ENCODE results near the gene GPC5. TPM values are rescaled to one million over a fixed set of nuclear protein-coding genes. Genes with fewer than 3 reads are reported as not detected.
"Not testable (repeated sequence)": the region's sequence is repeated elsewhere in the genome, so short reads cannot be mapped to it uniquely, and the experiment has no call there.

GPC5 gene
- polyA plus RNA-seq, 2 of the 4 experiments (the other 2 are of a cell fraction): not detected

DNA sequence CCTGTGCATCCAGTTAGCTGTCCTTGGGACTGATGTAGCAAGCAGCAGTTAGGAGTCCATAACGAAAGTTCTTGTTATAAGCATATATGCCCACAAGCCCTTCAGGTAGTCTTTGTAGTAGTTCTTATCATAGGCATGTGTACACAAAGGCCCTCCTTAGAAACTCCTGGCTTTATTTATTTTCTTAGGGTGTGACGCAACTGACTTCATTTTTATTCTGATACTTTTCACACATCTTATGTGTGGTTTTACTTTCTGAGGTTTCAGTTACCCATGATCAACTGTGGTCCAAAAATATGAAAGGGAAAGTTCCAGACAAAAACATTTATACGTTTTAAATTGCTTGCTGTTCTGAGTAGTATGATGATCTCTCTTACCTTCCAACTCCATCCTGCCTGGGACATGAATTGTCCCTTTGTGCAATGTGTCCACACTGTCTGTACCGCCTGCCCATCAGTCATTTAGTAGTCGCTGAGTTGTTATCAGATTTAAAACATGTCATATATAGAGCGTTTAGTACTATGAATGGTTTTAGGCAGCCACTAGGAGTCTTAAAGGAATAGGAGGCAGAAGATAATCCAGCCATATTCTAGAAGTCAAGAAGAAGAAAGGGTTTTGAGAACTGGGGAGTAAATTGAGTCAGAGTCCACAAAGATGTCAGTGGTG lies 19.4 kb downstream of the GPC5 start:
- no peaks in the 10 kb centered on the region for H3K4me1 ChIP-seq
- POLR2A ChIA-PET: no interaction called here
- H3K9me3 ChIP-seq: no peaks in the 10 kb centered on the region
- DNase-seq (ENCODE audit: low read depth in 1 of 2, low spot score in 1 of 2): no peak
- H3K4me2 ChIP-seq: no peak overlapping the region
- CTCF ChIA-PET: no interaction called here
- ATAC-seq: no peak
- H3K27ac ChIP-seq: no peak overlapping the region
- FAIRE-seq: no peak
- no peak for TF ChIP-seq EP300 (IDR thresholded peaks at IDR 0.05)
- no peak for TF ChIP-seq EHF (CRISPR knock-in tag; IDR thresholded peaks at IDR 0.05)
- no peak for TF ChIP-seq JUNB (IDR thresholded peaks at IDR 0.05)
- no peak for TF ChIP-seq FOXS1 (CRISPR knock-in tag; IDR thresholded peaks at IDR 0.05)
- no peak for TF ChIP-seq NPAS2 (CRISPR knock-in tag; IDR thresholded peaks at IDR 0.05; ENCODE audit: borderline replicate concordance)
- 2% methylated on average over 6 of the region's 6 CpGs for WGBS (ENCODE audit: missing lambda C conversion rate)
- no peak overlapping the region for H3K4me3 ChIP-seq

DNA sequence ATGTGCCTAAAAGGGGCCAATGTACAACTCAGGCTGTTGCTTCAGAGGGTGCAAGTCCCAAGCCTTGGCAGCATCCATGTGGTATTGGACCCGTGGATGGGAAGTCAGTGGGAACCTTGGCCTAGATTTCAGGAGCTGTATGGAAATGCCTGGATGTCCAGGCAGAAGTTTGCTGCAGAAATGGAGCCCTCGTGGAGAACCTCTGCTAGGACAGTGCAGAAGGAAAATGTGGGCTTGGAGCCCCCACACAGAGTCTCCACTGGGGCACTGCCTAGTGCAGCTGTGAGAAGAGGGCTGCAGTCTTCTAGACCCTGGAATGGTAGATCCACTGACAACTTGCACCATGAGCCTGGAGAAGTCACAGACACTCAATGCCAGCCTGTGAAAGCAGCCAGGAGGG lies 28.5 kb downstream of the GPC5 start:
- TF ChIP-seq, protein P1, sequence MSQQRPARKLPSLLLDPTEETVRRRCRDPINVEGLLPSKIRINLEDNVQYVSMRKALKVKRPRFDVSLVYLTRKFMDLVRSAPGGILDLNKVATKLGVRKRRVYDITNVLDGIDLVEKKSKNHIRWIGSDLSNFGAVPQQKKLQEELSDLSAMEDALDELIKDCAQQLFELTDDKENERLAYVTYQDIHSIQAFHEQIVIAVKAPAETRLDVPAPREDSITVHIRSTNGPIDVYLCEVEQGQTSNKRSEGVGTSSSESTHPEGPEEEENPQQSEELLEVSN (IDR thresholded peaks at IDR 0.05; ENCODE audit: borderline replicate concordance, low read depth): no peak
- TF ChIP-seq BCL3 (IDR thresholded peaks at IDR 0.05) (no peak), CHD2 (IDR thresholded peaks at IDR 0.05; ENCODE audit: low read length, partially characterized antibody) (no peak), RFX5 (IDR thresholded peaks at IDR 0.05) (no peak), KDM1A (IDR thresholded peaks at IDR 0.05; ENCODE audit: low read depth) (no peak), EHMT2 (IDR thresholded peaks at IDR 0.05; ENCODE audit: low read depth) (no peak), RNF2 (IDR thresholded peaks at IDR 0.05; ENCODE audit: borderline replicate concordance, low read depth) (no peak), PHF8 (IDR thresholded peaks at IDR 0.05; ENCODE audit: borderline replicate concordance, low read depth) (no peak), NR3C1 (IDR thresholded peaks at IDR 0.05) (no peak), ZNF302 (CRISPR knock-in tag; IDR thresholded peaks at IDR 0.05) (no peak), FOSL2 (IDR thresholded peaks at IDR 0.05) (no peak), FOSL2 (CRISPR knock-in tag; IDR thresholded peaks at IDR 0.05) (no peak)
- TF ChIP-seq, protein P2, sequence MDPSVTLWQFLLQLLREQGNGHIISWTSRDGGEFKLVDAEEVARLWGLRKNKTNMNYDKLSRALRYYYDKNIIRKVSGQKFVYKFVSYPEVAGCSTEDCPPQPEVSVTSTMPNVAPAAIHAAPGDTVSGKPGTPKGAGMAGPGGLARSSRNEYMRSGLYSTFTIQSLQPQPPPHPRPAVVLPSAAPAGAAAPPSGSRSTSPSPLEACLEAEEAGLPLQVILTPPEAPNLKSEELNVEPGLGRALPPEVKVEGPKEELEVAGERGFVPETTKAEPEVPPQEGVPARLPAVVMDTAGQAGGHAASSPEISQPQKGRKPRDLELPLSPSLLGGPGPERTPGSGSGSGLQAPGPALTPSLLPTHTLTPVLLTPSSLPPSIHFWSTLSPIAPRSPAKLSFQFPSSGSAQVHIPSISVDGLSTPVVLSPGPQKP (IDR thresholded peaks at IDR 0.05; ENCODE audit: low read depth, low read length): no peak
- ATAC-seq (no peak), DNase-seq (ENCODE audit: low read depth in 1 of 2, low spot score in 1 of 2) (no peak), FAIRE-seq (no peak)
- Histone ChIP-seq H3K4me3 (no peak overlapping the region), H3K27ac (no peak overlapping the region), H3K9me3 (no peaks in the 10 kb centered on the region), H3K4me2 (no peak overlapping the region), H3K4me1 (no peaks in the 10 kb centered on the region)
- 0% methylated on average over 2 of the region's 2 CpGs for WGBS (ENCODE audit: missing lambda C conversion rate)
- CTCF ChIA-PET: no interaction called here
- POLR2A ChIA-PET: no interaction called here

DNA sequence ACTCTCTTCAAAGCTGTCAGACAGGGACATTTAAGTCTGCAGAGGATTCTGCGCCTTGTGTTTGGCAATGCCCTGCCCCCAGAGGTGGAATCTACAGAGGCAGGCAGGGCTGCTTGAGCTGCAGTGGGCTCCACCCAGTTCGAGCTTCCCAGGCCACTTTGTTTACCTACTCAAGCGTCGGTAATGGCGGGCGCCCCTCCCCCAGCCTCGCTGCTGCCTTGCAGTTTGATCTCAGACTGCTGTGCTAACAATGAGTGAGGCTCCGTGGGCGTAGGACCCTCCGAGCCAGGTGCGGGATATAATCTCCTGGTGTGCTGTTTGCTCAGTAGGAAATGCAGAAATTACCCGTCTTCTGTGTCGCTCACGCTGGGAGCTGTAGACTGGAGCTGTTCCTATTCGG lies 40.3 kb downstream of the GPC5 start:
- H3K4me1 ChIP-seq; H3K27ac ChIP-seq; H3K4me2 ChIP-seq; POLR2A ChIA-PET; ATAC-seq; H3K4me3 ChIP-seq; FAIRE-seq; DNase-seq (ENCODE audit: low read depth in 1 of 2, low spot score in 1 of 2); H3K9me3 ChIP-seq; CTCF ChIA-PET: not testable (repeated sequence)
- WGBS (ENCODE audit: missing lambda C conversion rate): 55% methylated on average over 4 of the region's 15 CpGs

DNA sequence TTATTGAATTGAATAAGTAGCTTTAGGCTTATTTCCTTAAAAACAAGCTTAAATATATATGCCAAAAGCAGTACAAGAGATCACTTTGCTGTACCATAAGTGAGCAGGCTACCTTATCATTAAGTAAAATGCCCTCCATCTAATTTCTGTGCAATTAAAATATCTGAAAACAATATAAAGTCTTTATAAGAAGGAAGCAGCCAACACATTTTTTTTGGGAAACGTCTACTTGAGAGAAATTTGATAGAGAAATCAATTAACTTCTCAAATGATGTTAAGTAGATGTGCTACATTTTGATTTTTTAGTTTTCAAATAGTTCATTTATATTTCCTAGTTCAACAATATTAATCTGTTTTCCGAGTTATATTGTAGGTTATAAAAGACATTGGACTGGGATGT lies 52.5 kb downstream of the GPC5 start:
- Histone ChIP-seq H3K4me3 (no peak overlapping the region), H3K4me1 (no peaks in the 10 kb centered on the region), H3K9me3 (no peaks in the 10 kb centered on the region), H3K4me2 (no peak overlapping the region), H3K27ac (no peak overlapping the region)
- CTCF ChIA-PET: no interaction called here
- ATAC-seq (no peak), FAIRE-seq (no peak), DNase-seq (ENCODE audit: low read depth in 1 of 2, low spot score in 1 of 2) (no peak)
- TF ChIP-seq, protein P2 (IDR thresholded peaks at IDR 0.05; ENCODE audit: low read depth, low read length): no peak
- TF ChIP-seq FOSB (CRISPR knock-in tag; IDR thresholded peaks at IDR 0.05) (no peak), CTCF (IDR thresholded peaks at IDR 0.05) (no peak), EHF (CRISPR knock-in tag; IDR thresholded peaks at IDR 0.05) (no peak)
- POLR2A ChIA-PET: no interaction called here
- 28% methylated on average over 2 of the region's 2 CpGs for WGBS (ENCODE audit: missing lambda C conversion rate)

All from A549 (cell line).